Neural progenitor cell (in vitro differentiated cells): Measurements from ENCODE around the gene EPB42. TPM values are rescaled to one million over a fixed set of nuclear protein-coding genes. Genes with fewer than 3 reads are reported as not detected.
A peak's percentile ranks its signal among the peaks of the same experiment; 100 is the strongest.

Source experiments
- DNase-seq: peaks from one replicate; pipeline ENCODE4 v3.0.0-alpha.2; 2016; ENCODE audit warnings: low spot score
- H2AFZ ChIP-seq: fragments of 200-600 bp; sonication (generic); replicated peaks from 2 replicates; pipeline ENCODE4 v1.6.1; 2016; ENCODE audit warnings: antibody characterized with exemption
- H3F3A ChIP-seq: fragments of 200-600 bp; sonication (generic); 2 replicates; pipeline ENCODE4 v1.6.1; 2016; ENCODE audit warnings: antibody characterized with exemption, low read depth
- H3K27ac ChIP-seq: fragments of 200-600 bp; sonication (generic); 2 replicates; pipeline ENCODE4 v1.5.1; 2016; ENCODE audit warnings: mild to moderate bottlenecking
- H3K27me3 ChIP-seq: fragments of 200-600 bp; sonication (generic); 2 replicates; pipeline ENCODE4 v1.6.1; 2016; ENCODE audit warnings: mild to moderate bottlenecking, moderate library complexity
- H3K36me3 ChIP-seq: fragments of 200-600 bp; sonication (generic); 2 replicates; pipeline ENCODE4 v1.5.1; 2016
- H3K4me1 ChIP-seq: fragments of 200-600 bp; sonication (generic); 2 replicates; pipeline ENCODE4 v1.6.1; 2016; ENCODE audit warnings: mixed run types
- H3K4me2 ChIP-seq: fragments of 200-600 bp; sonication (generic); 2 replicates; pipeline ENCODE4 v1.6.1; 2016
- H3K4me3 ChIP-seq: fragments of 200-600 bp; sonication (generic); 2 replicates; pipeline ENCODE4 v1.5.1; 2016
- H3K79me2 ChIP-seq: fragments of 200-600 bp; sonication (generic); 2 replicates; pipeline ENCODE4 v1.6.1; 2016; ENCODE audit warnings: low read depth
- H3K9ac ChIP-seq: fragments of 200-600 bp; sonication (generic); 2 replicates; pipeline ENCODE4 v1.6.1; 2016
- H3K9me3 ChIP-seq: fragments of 200-600 bp; sonication (generic); 2 replicates; pipeline ENCODE4 v1.5.1; 2016; ENCODE audit warnings: low read depth
- H4K20me1 ChIP-seq: fragments of 200-600 bp; sonication (generic); 2 replicates; pipeline ENCODE4 v1.6.1; 2016; ENCODE audit warnings: low read depth
- H3K27ac Mint-ChIP-seq: 3 replicates; pipeline ENCODE4 v1.8.0; 2021; ENCODE audit warnings: mixed read lengths
- H3K27me3 Mint-ChIP-seq: 2 replicates; pipeline ENCODE4 v1.8.0; 2022; ENCODE audit warnings: low read depth, mild to moderate bottlenecking, inconsistent platforms, moderate library complexity, mixed read lengths; ENCODE audit not compliant: insufficient read depth
- H3K36me3 Mint-ChIP-seq: 3 replicates; pipeline ENCODE4 v1.8.0; 2021; ENCODE audit warnings: mixed read lengths
- H3K4me1 Mint-ChIP-seq: 3 replicates; pipeline ENCODE4 v1.8.0; 2021; ENCODE audit warnings: mixed read lengths
- H3K4me3 Mint-ChIP-seq: 3 replicates; pipeline ENCODE4 v1.8.0; 2021; ENCODE audit warnings: mild to moderate bottlenecking, moderate library complexity, mixed read lengths
- H3K9me3 Mint-ChIP-seq: 3 replicates; pipeline ENCODE4 v1.8.0; 2020; ENCODE audit warnings: mixed read lengths
- EZH2 ChIP-seq: fragments of 200-600 bp; sonication (generic); IDR thresholded peaks from 2 replicates; pipeline ENCODE4 v1.6.1; 2017; ENCODE audit warnings: antibody characterized with exemption, mild to moderate bottlenecking, moderate library complexity
- EZH2phosphoT487 ChIP-seq: fragments of 200-600 bp; sonication (generic); IDR thresholded peaks from 2 replicates; pipeline ENCODE4 v1.6.1; 2017; ENCODE audit warnings: antibody characterized with exemption
- total RNA-seq: library from RNA; depleted of rRNA; stranded (reverse); fragments of >200 nt; gene quantifications from 2 replicates; pipeline ENCODE4 v1.2.3, GENCODE V29; 2015; ENCODE audit warnings: low replicate concordance
- TF ChIP-seq, protein P1 (sequence below): fragments of 200-600 bp; sonication (generic); IDR thresholded peaks from 2 replicates; pipeline ENCODE4 v1.5.1; 2017; ENCODE audit warnings: antibody characterized with exemption, mild to moderate bottlenecking

Gene EPB42
- total RNA-seq, 1 donor from 2014 or later, result not detected

- Histone ChIP-seq H3K27ac (no peak overlapping the region), H2AFZ (no peak overlapping the region), H3K4me2 (no peak overlapping the region), H3K4me1 (no peaks in the 10 kb centered on the region), H3K27me3 (no peaks in the 10 kb centered on the region), H4K20me1 (no peaks in the 10 kb centered on the region), H3K9ac (no peak overlapping the region), H3K4me3 (no peak overlapping the region), H3F3A (no peaks in the 10 kb centered on the region), H3K79me2 (no peaks in the 10 kb centered on the region), H3K36me3 (no peaks in the 10 kb centered on the region), H3K9me3 (no peaks in the 10 kb centered on the region)
- TF ChIP-seq, protein P1, sequence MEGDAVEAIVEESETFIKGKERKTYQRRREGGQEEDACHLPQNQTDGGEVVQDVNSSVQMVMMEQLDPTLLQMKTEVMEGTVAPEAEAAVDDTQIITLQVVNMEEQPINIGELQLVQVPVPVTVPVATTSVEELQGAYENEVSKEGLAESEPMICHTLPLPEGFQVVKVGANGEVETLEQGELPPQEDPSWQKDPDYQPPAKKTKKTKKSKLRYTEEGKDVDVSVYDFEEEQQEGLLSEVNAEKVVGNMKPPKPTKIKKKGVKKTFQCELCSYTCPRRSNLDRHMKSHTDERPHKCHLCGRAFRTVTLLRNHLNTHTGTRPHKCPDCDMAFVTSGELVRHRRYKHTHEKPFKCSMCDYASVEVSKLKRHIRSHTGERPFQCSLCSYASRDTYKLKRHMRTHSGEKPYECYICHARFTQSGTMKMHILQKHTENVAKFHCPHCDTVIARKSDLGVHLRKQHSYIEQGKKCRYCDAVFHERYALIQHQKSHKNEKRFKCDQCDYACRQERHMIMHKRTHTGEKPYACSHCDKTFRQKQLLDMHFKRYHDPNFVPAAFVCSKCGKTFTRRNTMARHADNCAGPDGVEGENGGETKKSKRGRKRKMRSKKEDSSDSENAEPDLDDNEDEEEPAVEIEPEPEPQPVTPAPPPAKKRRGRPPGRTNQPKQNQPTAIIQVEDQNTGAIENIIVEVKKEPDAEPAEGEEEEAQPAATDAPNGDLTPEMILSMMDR, result no peak
- no peak for TF ChIP-seq EZH2
- no peak for TF ChIP-seq EZH2phosphoT487
- no peak overlapping the region for H3K27ac Mint-ChIP-seq
- H3K9me3 Mint-ChIP-seq, result no peaks in the 10 kb centered on the region
- no peak overlapping the region for H3K4me3 Mint-ChIP-seq
- no peaks in the 10 kb centered on the region for H3K36me3 Mint-ChIP-seq
- H3K4me1 Mint-ChIP-seq, result no peaks in the 10 kb centered on the region
- no peak for DNase-seq
- no peaks in the 10 kb centered on the region for H3K27me3 Mint-ChIP-seq
Observed at GRCh38 chr15:43206054-43206453, 14.8 kb downstream of the EPB42 start.

- H3K36me3 ChIP-seq, result no peaks in the 10 kb centered on the region
- TF ChIP-seq, protein P1, result peak; percentile 65
- no peak for TF ChIP-seq EZH2phosphoT487
- no peaks in the 10 kb centered on the region for H3F3A ChIP-seq
- no peak overlapping the region for H3K4me2 ChIP-seq
- no peaks in the 10 kb centered on the region for H3K79me2 ChIP-seq
- H3K4me3 Mint-ChIP-seq, result no peak overlapping the region
- H3K4me1 Mint-ChIP-seq, result no peaks in the 10 kb centered on the region
- DNase-seq, result peak; percentile 71
- no peaks in the 10 kb centered on the region for H3K27me3 ChIP-seq
- H3K27ac ChIP-seq, result no peak overlapping the region
- H3K36me3 Mint-ChIP-seq, result no peaks in the 10 kb centered on the region
- H3K9ac ChIP-seq, result no peak overlapping the region
- no peaks in the 10 kb centered on the region for H3K9me3 ChIP-seq
- H3K4me3 ChIP-seq, result no peak overlapping the region
- H3K27ac Mint-ChIP-seq, result no peak overlapping the region
- H3K27me3 Mint-ChIP-seq, result no peaks in the 10 kb centered on the region
- no peaks in the 10 kb centered on the region for H3K9me3 Mint-ChIP-seq
- no peaks in the 10 kb centered on the region for H3K4me1 ChIP-seq
- H4K20me1 ChIP-seq, result no peaks in the 10 kb centered on the region
- no peak overlapping the region for H2AFZ ChIP-seq
Observed at GRCh38 chr15:43204016-43204901, 16.6 kb downstream of the EPB42 start.

GRCh38 chr15:43199945-43200488, 20.8 kb downstream of the EPB42 start:
- H3K36me3 Mint-ChIP-seq, result peaks cover 16% of the 10 kb centered on the region
- Histone ChIP-seq H3K4me1 (no peaks in the 10 kb centered on the region), H3K27me3 (no peaks in the 10 kb centered on the region), H3K4me3 (no peak overlapping the region), H3F3A (no peaks in the 10 kb centered on the region), H2AFZ (no peak overlapping the region), H4K20me1 (no peaks in the 10 kb centered on the region), H3K4me2 (no peak overlapping the region), H3K9me3 (no peaks in the 10 kb centered on the region), H3K27ac (no peak overlapping the region), H3K79me2 (no peaks in the 10 kb centered on the region), H3K36me3 (no peaks in the 10 kb centered on the region), H3K9ac (no peak overlapping the region)
- H3K27ac Mint-ChIP-seq, result no peak overlapping the region
- H3K9me3 Mint-ChIP-seq, result no peaks in the 10 kb centered on the region
- H3K4me3 Mint-ChIP-seq, result no peak overlapping the region
- H3K4me1 Mint-ChIP-seq, result no peaks in the 10 kb centered on the region
- DNase-seq, result no peak
- H3K27me3 Mint-ChIP-seq, result no peaks in the 10 kb centered on the region
- no peak for TF ChIP-seq EZH2phosphoT487
- TF ChIP-seq, protein P1, result no peak
- TF ChIP-seq EZH2, result no peak
